H9 (cell line): ENCODE data around the gene AHNAK. TPM values are rescaled to one million over a fixed set of nuclear protein-coding genes. Genes with fewer than 3 reads are reported as not detected.

Experiments
- DNase-seq: peaks from one replicate; pipeline ENCODE4 v3.0.0-alpha.2; 2017
- H2AFZ ChIP-seq: one replicate; pipeline ENCODE4 v1.6.1; 2013; ENCODE audit warnings: mild to moderate bottlenecking, low read length, control low read depth, moderate library complexity
- H2AK5ac ChIP-seq: 2 replicates; pipeline ENCODE4 v1.6.1; 2013; ENCODE audit warnings: low read length, control low read depth, mixed read lengths; ENCODE audit not compliant: insufficient read length
- H2BK120ac ChIP-seq: one replicate; pipeline ENCODE4 v1.6.1; 2013; ENCODE audit warnings: low read depth, mild to moderate bottlenecking, low read length, control low read depth, inconsistent platforms; ENCODE audit not compliant: poor library complexity, severe bottlenecking
- H2BK12ac ChIP-seq: 2 replicates; pipeline ENCODE4 v1.6.1; 2013; ENCODE audit warnings: low read length, control low read depth, mixed read lengths, low read depth; ENCODE audit not compliant: insufficient read length
- H2BK15ac ChIP-seq: 2 replicates; pipeline ENCODE4 v1.6.1; 2013; ENCODE audit warnings: low read depth, low read length, control low read depth
- H2BK20ac ChIP-seq: one replicate; pipeline ENCODE4 v1.6.1; 2013; ENCODE audit warnings: low read depth, mild to moderate bottlenecking, low read length, control low read depth, inconsistent platforms; ENCODE audit not compliant: poor library complexity, severe bottlenecking
- H2BK5ac ChIP-seq: 2 replicates; pipeline ENCODE4 v1.6.1; 2013; ENCODE audit warnings: low read length, control low read depth, mixed read lengths; ENCODE audit not compliant: insufficient read length
- H3K14ac ChIP-seq: 2 replicates; pipeline ENCODE4 v1.6.1; 2013; ENCODE audit warnings: low read length, control low read depth; ENCODE audit not compliant: insufficient read depth
- H3K18ac ChIP-seq: 2 replicates; pipeline ENCODE4 v1.6.1; 2013; ENCODE audit warnings: low read depth, mild to moderate bottlenecking, mixed read lengths, low read length, control low read depth; ENCODE audit not compliant: insufficient read length
- H3K23ac ChIP-seq: 2 replicates; pipeline ENCODE4 v1.6.1; 2013; ENCODE audit warnings: low read length, control low read depth, mixed read lengths, low read depth; ENCODE audit not compliant: insufficient read length
- H3K23me2 ChIP-seq: 2 replicates; pipeline ENCODE4 v1.6.1; 2013; ENCODE audit warnings: low read depth, mild to moderate bottlenecking, mixed read lengths, low read length, control low read depth; ENCODE audit not compliant: insufficient read length, poor library complexity, severe bottlenecking
- H3K27ac ChIP-seq: 2 replicates; pipeline ENCODE4 v1.5.1; 2013; ENCODE audit warnings: low read length, control low read depth, mixed read lengths, low read depth; ENCODE audit not compliant: insufficient read length
- H3K27me3 ChIP-seq: 2 replicates; pipeline ENCODE4 v1.6.1; 2013; ENCODE audit warnings: low read length, control low read depth, inconsistent platforms; ENCODE audit not compliant: insufficient read depth
- H3K4ac ChIP-seq: 2 replicates; pipeline ENCODE4 v1.6.1; 2013; ENCODE audit warnings: low read depth, mild to moderate bottlenecking, control low read depth, inconsistent platforms, low read length, moderate library complexity
- H3K4me1 ChIP-seq: 2 replicates; pipeline ENCODE4 v1.6.1; 2013; ENCODE audit warnings: low read length, control low read depth, inconsistent platforms; ENCODE audit not compliant: insufficient read depth
- H3K4me2 ChIP-seq: 2 replicates; pipeline ENCODE4 v1.6.1; 2013; ENCODE audit warnings: low read length, control low read depth, mixed read lengths; ENCODE audit not compliant: insufficient read length, insufficient read depth
- H3K56ac ChIP-seq: 2 replicates; pipeline ENCODE4 v1.6.1; 2013; ENCODE audit warnings: low read depth, mild to moderate bottlenecking, mixed read lengths, low read length, control low read depth; ENCODE audit not compliant: insufficient read length
- H3K79me1 ChIP-seq: 2 replicates; pipeline ENCODE4 v1.6.1; 2013; ENCODE audit warnings: low read depth, mild to moderate bottlenecking, moderate library complexity, low read length, control low read depth, inconsistent platforms; ENCODE audit not compliant: insufficient read depth, poor library complexity, severe bottlenecking
- H3K79me2 ChIP-seq: 2 replicates; pipeline ENCODE4 v1.6.1; 2013; ENCODE audit warnings: low read length, control low read depth, inconsistent platforms; ENCODE audit not compliant: insufficient read depth
- H3K9ac ChIP-seq: 2 replicates; pipeline ENCODE4 v1.6.1; 2013; ENCODE audit warnings: low read length, control low read depth, mixed read lengths; ENCODE audit not compliant: insufficient read length; ENCODE audit errors: extremely low read depth
- H3K9me3 ChIP-seq: one replicate; pipeline ENCODE4 v1.6.1; 2013; ENCODE audit warnings: low read depth, low read length, inconsistent platforms; ENCODE audit not compliant: control insufficient read depth
- H3T11ph ChIP-seq: one replicate; pipeline ENCODE4 v1.6.1; 2013; ENCODE audit warnings: mild to moderate bottlenecking, low read length, control low read depth, inconsistent platforms
- H4K20me1 ChIP-seq: one replicate; pipeline ENCODE4 v1.6.1; 2013; ENCODE audit not compliant: control insufficient read depth, insufficient read length, insufficient read depth
- H4K5ac ChIP-seq: 2 replicates; pipeline ENCODE4 v1.6.1; 2013; ENCODE audit warnings: low read depth, mild to moderate bottlenecking, mixed read lengths, low read length, control low read depth; ENCODE audit not compliant: insufficient read length
- H4K8ac ChIP-seq: replicated peaks from 2 replicates; pipeline ENCODE4 v1.6.1; 2013; ENCODE audit warnings: low read length, control low read depth, mixed read lengths, low read depth; ENCODE audit not compliant: insufficient read length
- H4K91ac ChIP-seq: 2 replicates; pipeline ENCODE4 v1.6.1; 2013; ENCODE audit warnings: low read depth, mild to moderate bottlenecking, moderate library complexity, mixed read lengths, low read length, control low read depth; ENCODE audit not compliant: insufficient read length
- H3K27ac Mint-ChIP-seq, 3 experiments: 2 replicates in 2 of 3; 3 replicates in 1 of 3; pipeline ENCODE4 v1.8.0; 2020 to 2021; ENCODE audit warnings: mixed read lengths in 3 of 3, mild to moderate bottlenecking in 1 of 3, moderate library complexity in 1 of 3
- H3K27me3 Mint-ChIP-seq: 2 replicates; pipeline ENCODE4 v1.8.0; 2021; ENCODE audit warnings: low read depth, mild to moderate bottlenecking, moderate library complexity, mixed read lengths
- H3K36me3 Mint-ChIP-seq, 3 experiments: 2 replicates in 2 of 3; 3 replicates in 1 of 3; pipeline ENCODE4 v1.8.0; 2020 to 2021; ENCODE audit warnings: low read depth in 3 of 3, mixed read lengths in 3 of 3; ENCODE audit not compliant: insufficient read depth in 1 of 3
- H3K4me1 Mint-ChIP-seq, 2 experiments: 2 replicates each; pipeline ENCODE4 v1.8.0; 2020; ENCODE audit warnings: mixed read lengths in 2 of 2
- H3K4me3 Mint-ChIP-seq, 2 experiments: 2 replicates in 1 of 2; 3 replicates in 1 of 2; pipeline ENCODE4 v1.8.0; 2020 to 2021; ENCODE audit warnings: mild to moderate bottlenecking in 2 of 2, mixed read lengths in 2 of 2, moderate library complexity in 1 of 2
- H3K9me3 Mint-ChIP-seq, 2 experiments: 2 replicates in 1 of 2; 3 replicates in 1 of 2; pipeline ENCODE4 v1.8.0; 2020; ENCODE audit warnings: mild to moderate bottlenecking in 2 of 2, mixed read lengths in 2 of 2, moderate library complexity in 1 of 2
- CTCF ChIP-seq: fragments of 200-600 bp; sonication (generic); conservative IDR thresholded peaks from 3 replicates; pipeline ENCODE4 v1.8.0; 2021; ENCODE audit warnings: antibody characterized with exemption, mild to moderate bottlenecking
- WGBS: extraction: QIAGEN DNeasy Blood & Tissue Kit; methylation state at CpG from one replicate; pipeline ENCODE4 v1.1.7; 2013; ENCODE audit warnings: missing lambda C conversion rate, low lambda C conversion rate, mixed read lengths; ENCODE audit not compliant: insufficient read length; ENCODE audit errors: extremely low coverage; 5-methylcytosine and 5-hydroxymethylcytosine counted together
- total RNA-seq: library from RNA; stranded (reverse); gene quantifications from 2 replicates; pipeline ENCODE4 v1.2.1, GENCODE V29; 2021

AHNAK gene
- total RNA-seq, 1 experiment from 2014 or later, result 15.2 TPM

DNA sequence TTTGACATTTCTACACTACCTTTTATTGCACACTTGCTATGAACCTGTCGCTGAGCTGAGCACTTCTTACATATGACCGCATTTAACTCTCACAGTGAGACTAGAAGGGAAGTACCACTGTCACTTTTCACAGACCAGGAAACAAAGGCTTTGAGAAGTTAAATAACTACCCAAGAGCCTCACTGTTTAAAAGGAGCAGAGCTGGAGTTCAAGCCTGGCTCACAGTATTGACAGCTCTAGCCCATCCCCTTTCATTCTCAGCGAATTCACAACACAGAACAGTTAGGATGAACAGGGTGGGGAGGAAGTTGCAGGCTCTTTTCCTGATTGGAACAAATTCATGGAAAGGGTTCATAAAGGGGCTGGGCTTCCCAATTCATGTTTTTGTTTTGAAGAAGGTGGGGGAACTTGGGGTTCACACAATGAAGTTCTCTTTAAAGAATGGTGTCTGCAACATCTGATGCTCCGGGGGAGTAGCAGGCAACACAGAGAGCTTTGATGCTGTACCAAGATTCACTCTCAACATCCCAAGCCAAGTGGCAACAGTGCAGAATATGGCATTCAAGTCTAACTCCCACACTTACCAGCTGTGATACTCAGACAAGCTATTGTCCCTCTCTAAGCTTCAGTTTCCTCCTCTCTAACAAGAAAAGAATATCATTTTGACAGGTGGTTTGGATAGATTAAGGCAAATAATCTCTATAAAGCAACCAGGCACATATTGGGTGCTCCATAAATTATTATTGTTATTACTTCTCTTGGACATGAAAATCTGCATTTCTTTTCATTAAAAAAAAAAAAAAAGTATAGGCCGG, 110.6 kb downstream of the AHNAK start:
- H3K27ac Mint-ChIP-seq, result no peak overlapping the region; a peak in 1 of 7 replicates
- Histone ChIP-seq H2BK15ac (no peak overlapping the region), H3K79me2 (no peaks in the 10 kb centered on the region), H2BK12ac (no peak overlapping the region), H2AK5ac (no peak overlapping the region), H4K5ac (no peak overlapping the region), H3K9me3 (no peaks in the 10 kb centered on the region), H3K18ac (no peak overlapping the region), H3K23ac (no peak overlapping the region), H3K79me1 (no peaks in the 10 kb centered on the region), H2BK120ac (no peak overlapping the region), H3K27me3 (no peaks in the 10 kb centered on the region), H3K4ac (no peak overlapping the region), H3K14ac (no peak overlapping the region), H4K20me1 (no peaks in the 10 kb centered on the region), H4K91ac (no peak overlapping the region), H3K4me2 (no peak overlapping the region), H3K27ac (no peak overlapping the region), H2AFZ (no peak overlapping the region), H2BK20ac (no peak overlapping the region), H3K9ac (no peak overlapping the region), H3T11ph (no peak overlapping the region), H3K23me2 (no peaks in the 10 kb centered on the region), H4K8ac (no peak overlapping the region), H3K56ac (no peak overlapping the region), H2BK5ac (no peak overlapping the region), H3K4me1 (no peaks in the 10 kb centered on the region)
- no peak overlapping the region for H3K4me3 Mint-ChIP-seq
- peaks cover 16 to 17% of the 10 kb centered on the region in 2 experiments for H3K4me1 Mint-ChIP-seq
- DNase-seq, result no peak
- TF ChIP-seq CTCF, result no peak
- no peaks in the 10 kb centered on the region for H3K9me3 Mint-ChIP-seq
- H3K36me3 Mint-ChIP-seq, result no peaks in the 10 kb centered on the region
- peaks cover 10% of the 10 kb centered on the region for H3K27me3 Mint-ChIP-seq
- no CpG with 5 or more reads among the region's 5 CpGs for WGBS
